ENCODE data around the gene TRIM6. TPM values are rescaled to one million over a fixed set of nuclear protein-coding genes. Genes with fewer than 3 reads are reported as not detected.

The TRIM6 gene
- total RNA-seq, 1 experiment from 2014 or later, result 53.8 TPM

DNA sequence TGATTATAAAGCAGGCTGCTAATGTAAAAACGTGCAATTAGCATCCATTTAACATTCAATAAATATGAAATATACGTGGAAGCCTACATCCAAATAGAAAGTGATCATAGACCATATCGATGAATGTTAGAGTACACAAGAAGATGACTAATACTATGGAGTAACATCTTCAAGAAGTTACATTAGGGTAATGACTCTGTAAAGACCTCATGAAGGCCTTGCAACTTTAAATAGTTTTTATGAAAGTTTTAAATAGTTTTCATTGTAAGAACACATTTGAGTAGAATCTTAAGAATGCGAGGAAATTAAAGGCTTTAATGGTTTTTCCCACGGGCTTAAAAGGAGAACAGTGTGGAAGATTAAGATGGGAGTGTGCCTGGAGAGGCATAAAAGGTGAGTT, 29.8 kb downstream of the TRIM6 start:
- DNase-seq (ENCODE audit: low read depth, low spot score) (no peak), ATAC-seq (no peak)
- H3K9me3 ChIP-seq (ENCODE audit: control insufficient read depth, insufficient read depth, low read depth, low read length), result no peaks in the 10 kb centered on the region
- TF ChIP-seq SIN3A (IDR thresholded peaks at IDR 0.05; ENCODE audit: borderline replicate concordance, insufficient read depth, low read depth, low read length) (no peak), TCF7L2 (IDR thresholded peaks at IDR 0.05; ENCODE audit: low read depth, low read length) (no peak), POLR2AphosphoS5 (IDR thresholded peaks at IDR 0.05; ENCODE audit: low read depth, low read length) (no peak)
- TF ChIP-seq, protein P1, sequence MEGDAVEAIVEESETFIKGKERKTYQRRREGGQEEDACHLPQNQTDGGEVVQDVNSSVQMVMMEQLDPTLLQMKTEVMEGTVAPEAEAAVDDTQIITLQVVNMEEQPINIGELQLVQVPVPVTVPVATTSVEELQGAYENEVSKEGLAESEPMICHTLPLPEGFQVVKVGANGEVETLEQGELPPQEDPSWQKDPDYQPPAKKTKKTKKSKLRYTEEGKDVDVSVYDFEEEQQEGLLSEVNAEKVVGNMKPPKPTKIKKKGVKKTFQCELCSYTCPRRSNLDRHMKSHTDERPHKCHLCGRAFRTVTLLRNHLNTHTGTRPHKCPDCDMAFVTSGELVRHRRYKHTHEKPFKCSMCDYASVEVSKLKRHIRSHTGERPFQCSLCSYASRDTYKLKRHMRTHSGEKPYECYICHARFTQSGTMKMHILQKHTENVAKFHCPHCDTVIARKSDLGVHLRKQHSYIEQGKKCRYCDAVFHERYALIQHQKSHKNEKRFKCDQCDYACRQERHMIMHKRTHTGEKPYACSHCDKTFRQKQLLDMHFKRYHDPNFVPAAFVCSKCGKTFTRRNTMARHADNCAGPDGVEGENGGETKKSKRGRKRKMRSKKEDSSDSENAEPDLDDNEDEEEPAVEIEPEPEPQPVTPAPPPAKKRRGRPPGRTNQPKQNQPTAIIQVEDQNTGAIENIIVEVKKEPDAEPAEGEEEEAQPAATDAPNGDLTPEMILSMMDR (IDR thresholded peaks at IDR 0.05), result no peak
- TF ChIP-seq, protein P2, sequence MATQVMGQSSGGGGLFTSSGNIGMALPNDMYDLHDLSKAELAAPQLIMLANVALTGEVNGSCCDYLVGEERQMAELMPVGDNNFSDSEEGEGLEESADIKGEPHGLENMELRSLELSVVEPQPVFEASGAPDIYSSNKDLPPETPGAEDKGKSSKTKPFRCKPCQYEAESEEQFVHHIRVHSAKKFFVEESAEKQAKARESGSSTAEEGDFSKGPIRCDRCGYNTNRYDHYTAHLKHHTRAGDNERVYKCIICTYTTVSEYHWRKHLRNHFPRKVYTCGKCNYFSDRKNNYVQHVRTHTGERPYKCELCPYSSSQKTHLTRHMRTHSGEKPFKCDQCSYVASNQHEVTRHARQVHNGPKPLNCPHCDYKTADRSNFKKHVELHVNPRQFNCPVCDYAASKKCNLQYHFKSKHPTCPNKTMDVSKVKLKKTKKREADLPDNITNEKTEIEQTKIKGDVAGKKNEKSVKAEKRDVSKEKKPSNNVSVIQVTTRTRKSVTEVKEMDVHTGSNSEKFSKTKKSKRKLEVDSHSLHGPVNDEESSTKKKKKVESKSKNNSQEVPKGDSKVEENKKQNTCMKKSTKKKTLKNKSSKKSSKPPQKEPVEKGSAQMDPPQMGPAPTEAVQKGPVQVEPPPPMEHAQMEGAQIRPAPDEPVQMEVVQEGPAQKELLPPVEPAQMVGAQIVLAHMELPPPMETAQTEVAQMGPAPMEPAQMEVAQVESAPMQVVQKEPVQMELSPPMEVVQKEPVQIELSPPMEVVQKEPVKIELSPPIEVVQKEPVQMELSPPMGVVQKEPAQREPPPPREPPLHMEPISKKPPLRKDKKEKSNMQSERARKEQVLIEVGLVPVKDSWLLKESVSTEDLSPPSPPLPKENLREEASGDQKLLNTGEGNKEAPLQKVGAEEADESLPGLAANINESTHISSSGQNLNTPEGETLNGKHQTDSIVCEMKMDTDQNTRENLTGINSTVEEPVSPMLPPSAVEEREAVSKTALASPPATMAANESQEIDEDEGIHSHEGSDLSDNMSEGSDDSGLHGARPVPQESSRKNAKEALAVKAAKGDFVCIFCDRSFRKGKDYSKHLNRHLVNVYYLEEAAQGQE (IDR thresholded peaks at IDR 0.05; ENCODE audit: insufficient read depth in 1 of 2, low read depth in 2 of 2, low read length in 1 of 2), result no peak
- no peak overlapping the region for H3K27ac ChIP-seq (ENCODE audit: low read length)
- peaks cover 6% of the 10 kb centered on the region for H3K4me1 ChIP-seq (ENCODE audit: control insufficient read depth, insufficient read depth, low read length)
- no TSS peak for BruUV-seq (replicated peaks)
- POLR2A ChIA-PET, result no interaction called here
- in situ Hi-C loops (cut with HindIII; ENCODE audit: low pct_unique_long_range_greater_than_20kb, low sequenced_read_pairs), result no loop called here
- no peak overlapping the region for H3K4me3 ChIP-seq (ENCODE audit: low read depth in 2 of 2, low read length in 2 of 2)
- no peaks in the 10 kb centered on the region for H3K36me3 ChIP-seq (ENCODE audit: control insufficient read depth, insufficient read depth, low read length)
- no peaks in the 10 kb centered on the region for H3K27me3 ChIP-seq (ENCODE audit: control insufficient read depth, insufficient read depth, low read length)
- intact Hi-C loops (cut with micrococcal nuclease; ENCODE audit: unreplicated experiment), result no loop called here
- CTCF ChIA-PET, result no interaction called here

DNA sequence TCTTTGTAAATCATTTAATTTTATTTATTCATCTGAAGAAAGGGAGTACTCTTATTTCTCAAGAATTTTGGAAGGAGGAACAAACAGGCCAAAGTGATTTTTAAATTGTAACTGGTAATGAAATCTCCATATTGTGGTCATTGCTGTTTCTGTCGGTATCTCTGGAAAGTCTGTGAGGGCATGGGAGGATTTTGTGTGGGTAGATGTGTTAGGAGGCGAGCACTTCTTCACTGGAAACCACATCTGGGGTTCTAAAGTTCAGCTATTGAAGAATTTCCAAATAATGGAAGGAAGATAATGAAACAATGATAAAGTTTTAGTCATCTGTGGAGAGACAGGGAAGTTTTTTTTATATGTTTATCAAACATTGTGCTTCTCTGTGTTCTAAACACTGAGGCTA, 35.0 kb downstream of the TRIM6 start:
- TF ChIP-seq, protein P2 (IDR thresholded peaks at IDR 0.05; ENCODE audit: insufficient read depth in 1 of 2, low read depth in 2 of 2, low read length in 1 of 2), result no peak
- no peak for TF ChIP-seq POLR2AphosphoS5 (IDR thresholded peaks at IDR 0.05; ENCODE audit: low read depth, low read length)
- Histone ChIP-seq H3K4me1 (ENCODE audit: control insufficient read depth, insufficient read depth, low read length) (no peaks in the 10 kb centered on the region), H3K27ac (ENCODE audit: low read length) (no peak overlapping the region), H3K4me3 (ENCODE audit: low read depth in 2 of 2, low read length in 2 of 2) (no peak overlapping the region), H3K9me3 (ENCODE audit: control insufficient read depth, insufficient read depth, low read depth, low read length) (no peaks in the 10 kb centered on the region), H3K27me3 (ENCODE audit: control insufficient read depth, insufficient read depth, low read length) (no peaks in the 10 kb centered on the region), H3K36me3 (ENCODE audit: control insufficient read depth, insufficient read depth, low read length) (no peaks in the 10 kb centered on the region)
- intact Hi-C loops (cut with micrococcal nuclease; ENCODE audit: unreplicated experiment), result no loop called here
- no TSS peak for BruUV-seq (replicated peaks)
- POLR2A ChIA-PET, result no interaction called here
- in situ Hi-C loops (cut with HindIII; ENCODE audit: low pct_unique_long_range_greater_than_20kb, low sequenced_read_pairs), result no loop called here
- no peak for DNase-seq (ENCODE audit: low read depth, low spot score)
- ATAC-seq, result no peak
- CTCF ChIA-PET, result no interaction called here
